GM12878 (cell line): ENCODE measurements around the gene FOSB. TPM values are rescaled to one million over a fixed set of nuclear protein-coding genes. Genes with fewer than 3 reads are reported as not detected.

Experiments
- ASH2L ChIP-seq: fragments of 300-600, 200-600 bp; sonication (generic); IDR thresholded peaks from 2 replicates; pipeline ENCODE4 v1.6.1; 2017; ENCODE audit warnings: low read depth, mild to moderate bottlenecking, borderline replicate concordance
- ATF7 ChIP-seq: fragments of 450-650 bp; IDR thresholded peaks from 2 replicates; pipeline ENCODE4 v1.6.1; 2016; ENCODE audit warnings: low read depth, mild to moderate bottlenecking
- CBX5 ChIP-seq: sonication (generic); IDR thresholded peaks from 2 replicates; pipeline ENCODE4 v1.6.1; 2016; ENCODE audit warnings: low read depth, moderate library complexity, mild to moderate bottlenecking, inconsistent platforms
- CHD2 ChIP-seq: IDR thresholded peaks from 2 replicates; pipeline ENCODE4 v1.6.1; 2011; ENCODE audit warnings: low read depth, low read length, improper control_type of control experiment, borderline replicate concordance
- CREB1 ChIP-seq: IDR thresholded peaks from 2 replicates; pipeline ENCODE4 v1.6.1; 2012; ENCODE audit warnings: low read depth, mild to moderate bottlenecking, inconsistent platforms
- ETV6 ChIP-seq, 2 experiments: fragments of 450-650 bp in 1 of 2; IDR thresholded peaks in 1 of 2; conservative IDR thresholded peaks in 1 of 2; 2 replicates each; pipeline ENCODE4 v1.6.1; 2014; ENCODE audit warnings: antibody characterized with exemption in 1 of 2, borderline replicate concordance in 1 of 2, low read depth in 1 of 2, mild to moderate bottlenecking in 1 of 2, moderate library complexity in 1 of 2
- GABPA ChIP-seq: IDR thresholded peaks from 2 replicates; pipeline ENCODE4 v1.6.1; 2014; ENCODE audit warnings: antibody characterized with exemption, low read depth, mild to moderate bottlenecking, inconsistent platforms
- IKZF1 ChIP-seq: fragments of 450-650 bp; conservative IDR thresholded peaks from 2 replicates; pipeline ENCODE4 v1.6.1; 2017; ENCODE audit warnings: antibody characterized with exemption, mild to moderate bottlenecking
- JUND ChIP-seq: IDR thresholded peaks from 2 replicates; pipeline ENCODE4 v1.6.1; 2012; ENCODE audit warnings: low read depth, mild to moderate bottlenecking, low read length, improper control_type of control experiment, moderate library complexity
- KLF5 ChIP-seq: fragments of 450-650 bp; IDR thresholded peaks from 2 replicates; pipeline ENCODE4 v1.6.1; 2014; ENCODE audit warnings: mild to moderate bottlenecking; ENCODE audit not compliant: partially characterized antibody
- MEF2A ChIP-seq: IDR thresholded peaks from 2 replicates; pipeline ENCODE4 v1.6.1; 2011; ENCODE audit warnings: low read depth, mild to moderate bottlenecking, low read length, moderate library complexity; ENCODE audit not compliant: insufficient read depth
- MEF2B ChIP-seq: fragments of 450-650 bp; IDR thresholded peaks from 2 replicates; pipeline ENCODE4 v1.6.1; 2018; ENCODE audit warnings: mild to moderate bottlenecking, moderate library complexity; ENCODE audit not compliant: partially characterized antibody, poor library complexity, severe bottlenecking
- MLLT1 ChIP-seq: fragments of 450-650 bp; IDR thresholded peaks from 2 replicates; pipeline ENCODE4 v1.6.1; 2016; ENCODE audit warnings: mild to moderate bottlenecking
- MTA3 ChIP-seq: IDR thresholded peaks from 2 replicates; pipeline ENCODE4 v1.6.1; 2012; ENCODE audit warnings: low read length, inconsistent platforms, borderline replicate concordance
- MXI1 ChIP-seq: fragments of 150-350 bp; IDR thresholded peaks from 2 replicates; pipeline ENCODE4 v1.6.1; 2011; ENCODE audit warnings: low read depth, mild to moderate bottlenecking, inconsistent platforms, low read length, improper control_type of control experiment
- SMAD1 ChIP-seq: fragments of 450-650 bp; IDR thresholded peaks from 2 replicates; pipeline ENCODE4 v1.6.1; 2018; ENCODE audit warnings: mild to moderate bottlenecking, low read depth; ENCODE audit not compliant: partially characterized antibody
- SPI1 ChIP-seq: IDR thresholded peaks from 2 replicates; pipeline ENCODE4 v1.6.1; 2011; ENCODE audit warnings: low read depth, mild to moderate bottlenecking, low read length, moderate library complexity, borderline replicate concordance; ENCODE audit not compliant: insufficient read depth
- TARDBP ChIP-seq: IDR thresholded peaks from 2 replicates; pipeline ENCODE4 v1.6.1; 2016; ENCODE audit warnings: borderline replicate concordance
- TBL1XR1 ChIP-seq: IDR thresholded peaks from 2 replicates; pipeline ENCODE4 v1.6.1; 2012; ENCODE audit warnings: low read depth, low read length, improper control_type of control experiment
- YY1 ChIP-seq: IDR thresholded peaks from 2 replicates; pipeline ENCODE4 v1.6.1; 2011; ENCODE audit warnings: low read depth, mild to moderate bottlenecking, low read length
- ZNF384 ChIP-seq: IDR thresholded peaks from 2 replicates; pipeline ENCODE4 v1.6.1; 2012; ENCODE audit warnings: low read depth, mild to moderate bottlenecking, low read length, improper control_type of control experiment, borderline replicate concordance
- ZSCAN29 ChIP-seq: fragments of 450-650 bp; IDR thresholded peaks from 2 replicates; pipeline ENCODE4 v1.6.1; 2017; ENCODE audit warnings: mild to moderate bottlenecking, moderate library complexity
- polyA plus RNA-seq, 11 experiments: library from polyadenylated mRNA; depleted of rRNA in 4 of 11; unstranded in 6 of 11; stranded (reverse) in 5 of 11; fragments of >200 nt; fragmentation: Nextera tagmentation in 4 of 11; fragmentation: Illumina TruSeq in 1 of 11; extraction: Ambion mirVana in 4 of 11; extraction: Trizol in 1 of 11; gene quantifications; 1 replicate in 1 of 11; 2 replicates in 10 of 11; pipeline versions ENCODE4 v1.2.1 to v1.2.3, GENCODE V29; 2011 to 2016; ENCODE audit warnings: inconsistent platforms in 2 of 11, missing spikeins in 2 of 11, low read depth in 1 of 11
- total RNA-seq, 4 experiments: library from RNA; depleted of rRNA in 3 of 4; stranded (reverse); fragments of >200 nt in 3 of 4; fragmentation: Illumina TruSeq in 1 of 4; extraction: Trizol in 1 of 4; gene quantifications; 2 replicates each; pipeline versions ENCODE4 v1.2.1 to v1.2.3, GENCODE V29; 2013 to 2021
- TF ChIP-seq, protein P1 (sequence below): fragments of 450-650 bp; IDR thresholded peaks from 2 replicates; pipeline ENCODE4 v1.6.1; 2017; ENCODE audit warnings: antibody characterized with exemption, mild to moderate bottlenecking, moderate library complexity
- TF ChIP-seq, protein P2 (sequence below): fragments of 450-650 bp; IDR thresholded peaks from 2 replicates; pipeline ENCODE4 v1.6.1; 2017; ENCODE audit warnings: mild to moderate bottlenecking, low read depth, inconsistent platforms; ENCODE audit not compliant: poor library complexity, severe bottlenecking

The FOSB gene
- total and polyA plus RNA-seq, 10 of the 15 experiments (the other 5 are each of a cell fraction or from before 2014, with no cell fraction given), result 0.06 to 0.56 (median 0.26) TPM

DNA sequence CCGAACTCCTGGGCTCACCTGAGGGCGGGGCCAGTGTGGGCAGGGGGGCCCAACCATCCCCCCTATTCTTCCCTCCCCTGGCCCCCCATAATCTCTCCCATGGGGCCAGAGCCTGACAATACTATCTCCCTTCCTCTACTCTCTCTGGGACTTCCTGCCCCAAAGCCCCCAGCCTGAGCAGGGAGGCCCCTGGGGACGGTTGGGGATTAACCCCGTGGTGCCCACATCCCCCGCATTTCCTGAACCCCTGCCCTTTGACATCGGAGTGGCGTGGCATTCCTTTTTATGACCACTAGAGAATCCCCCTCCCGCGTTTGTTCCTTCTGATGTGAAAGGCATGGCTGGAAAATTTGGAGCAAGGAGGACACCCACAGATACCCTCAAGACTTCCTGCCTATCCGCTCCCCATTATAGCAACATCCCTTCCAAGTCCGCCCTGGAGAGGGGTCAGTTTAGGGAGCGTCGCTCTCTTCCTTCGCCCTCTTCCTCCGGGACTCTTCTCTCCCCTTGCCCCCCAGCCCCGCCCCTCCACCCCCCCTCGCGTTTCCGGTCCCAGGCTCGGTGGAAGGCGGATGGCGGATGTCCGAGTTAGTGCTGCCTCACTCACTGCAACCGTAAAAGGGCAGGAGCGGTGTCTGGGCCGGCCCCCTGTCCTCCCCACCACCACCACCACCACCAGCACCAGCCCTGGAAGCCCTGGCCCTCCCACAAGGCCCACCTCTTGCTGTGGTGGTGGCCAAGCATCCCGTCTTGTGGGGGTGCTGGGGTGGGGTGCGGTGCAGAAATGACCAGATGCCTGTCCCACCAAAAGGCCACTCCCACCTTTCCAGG lies 41.3 kb downstream of the FOSB start (continued):
- TF ChIP-seq ASH2L (no peak), MEF2A (0 out of 2 replicates have a peak, but pooled peaks have one; percentile 2), JUND (no peak), ZSCAN29 (no peak), MXI1 (no peak), CHD2 (peak; percentile 13; the same call in 1 of the 2 replicates), CBX5 (no peak), MTA3 (no peak; the same call in 1 of the 2 replicates), CREB1 (peak; percentile 55; the same call in 1 of the 2 replicates), ZNF384 (no peak), SPI1 (no peak), GABPA (no peak), TBL1XR1 (peak; percentile 75; the same call in 1 of the 2 replicates), YY1 (peak; percentile 36; the same call in 1 of the 2 replicates), KLF5 (no peak), IKZF1 (peak; percentile 98), MLLT1 (peak; percentile 51), TARDBP (no peak), ATF7 (peak; percentile 51; the same call in 1 of the 2 replicates), MEF2B (peak; percentile 98), SMAD1 (no peak), ETV6 (conservative IDR thresholded peaks at IDR 0.05 in 1 of 2, IDR thresholded peaks at IDR 0.05 in 1 of 2; ENCODE audit: borderline replicate concordance in 1 of 2, low read depth in 1 of 2) (peak in 1 of 2 experiments; percentile 83; a peak in 2 of 4 replicates)
- TF ChIP-seq, protein P1, sequence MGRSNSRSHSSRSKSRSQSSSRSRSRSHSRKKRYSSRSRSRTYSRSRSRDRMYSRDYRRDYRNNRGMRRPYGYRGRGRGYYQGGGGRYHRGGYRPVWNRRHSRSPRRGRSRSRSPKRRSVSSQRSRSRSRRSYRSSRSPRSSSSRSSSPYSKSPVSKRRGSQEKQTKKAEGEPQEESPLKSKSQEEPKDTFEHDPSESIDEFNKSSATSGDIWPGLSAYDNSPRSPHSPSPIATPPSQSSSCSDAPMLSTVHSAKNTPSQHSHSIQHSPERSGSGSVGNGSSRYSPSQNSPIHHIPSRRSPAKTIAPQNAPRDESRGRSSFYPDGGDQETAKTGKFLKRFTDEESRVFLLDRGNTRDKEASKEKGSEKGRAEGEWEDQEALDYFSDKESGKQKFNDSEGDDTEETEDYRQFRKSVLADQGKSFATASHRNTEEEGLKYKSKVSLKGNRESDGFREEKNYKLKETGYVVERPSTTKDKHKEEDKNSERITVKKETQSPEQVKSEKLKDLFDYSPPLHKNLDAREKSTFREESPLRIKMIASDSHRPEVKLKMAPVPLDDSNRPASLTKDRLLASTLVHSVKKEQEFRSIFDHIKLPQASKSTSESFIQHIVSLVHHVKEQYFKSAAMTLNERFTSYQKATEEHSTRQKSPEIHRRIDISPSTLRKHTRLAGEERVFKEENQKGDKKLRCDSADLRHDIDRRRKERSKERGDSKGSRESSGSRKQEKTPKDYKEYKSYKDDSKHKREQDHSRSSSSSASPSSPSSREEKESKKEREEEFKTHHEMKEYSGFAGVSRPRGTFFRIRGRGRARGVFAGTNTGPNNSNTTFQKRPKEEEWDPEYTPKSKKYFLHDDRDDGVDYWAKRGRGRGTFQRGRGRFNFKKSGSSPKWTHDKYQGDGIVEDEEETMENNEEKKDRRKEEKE, result no peak
- TF ChIP-seq, protein P2, sequence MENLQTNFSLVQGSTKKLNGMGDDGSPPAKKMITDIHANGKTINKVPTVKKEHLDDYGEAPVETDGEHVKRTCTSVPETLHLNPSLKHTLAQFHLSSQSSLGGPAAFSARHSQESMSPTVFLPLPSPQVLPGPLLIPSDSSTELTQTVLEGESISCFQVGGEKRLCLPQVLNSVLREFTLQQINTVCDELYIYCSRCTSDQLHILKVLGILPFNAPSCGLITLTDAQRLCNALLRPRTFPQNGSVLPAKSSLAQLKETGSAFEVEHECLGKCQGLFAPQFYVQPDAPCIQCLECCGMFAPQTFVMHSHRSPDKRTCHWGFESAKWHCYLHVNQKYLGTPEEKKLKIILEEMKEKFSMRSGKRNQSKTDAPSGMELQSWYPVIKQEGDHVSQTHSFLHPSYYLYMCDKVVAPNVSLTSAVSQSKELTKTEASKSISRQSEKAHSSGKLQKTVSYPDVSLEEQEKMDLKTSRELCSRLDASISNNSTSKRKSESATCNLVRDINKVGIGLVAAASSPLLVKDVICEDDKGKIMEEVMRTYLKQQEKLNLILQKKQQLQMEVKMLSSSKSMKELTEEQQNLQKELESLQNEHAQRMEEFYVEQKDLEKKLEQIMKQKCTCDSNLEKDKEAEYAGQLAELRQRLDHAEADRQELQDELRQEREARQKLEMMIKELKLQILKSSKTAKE, result peak; percentile 44
